IMR-90 (cell line): ENCODE data around the gene FAM171A1. TPM values are rescaled to one million over a fixed set of nuclear protein-coding genes. Genes with fewer than 3 reads are reported as not detected.

Experiments
- ATAC-seq: fragments of 200-7000 bp; cut with Tn5 transposase; 2 replicates; pipeline ENCODE4 v1.9.1; 2020; ENCODE audit warnings: low read depth, mild to moderate bottlenecking, moderate library complexity
- BruUV-seq: library from RNA; stranded (reverse); fragments of 400-500 nt; replicated peaks from 2 replicates; lab custom pipeline; 2021; lab: Mats Ljungman, UMichigan
- CTCF ChIA-PET: fragments of 300-600 bp; formaldehyde crosslinking; extraction: SDS; loops from one replicate; lab custom pipeline; 2021; ENCODE audit warnings: antibody characterized with exemption; lab: Yijun Ruan, JAX
- POLR2A ChIA-PET: fragments of 300-600 bp; sonication (Branson Sonifier 250); formaldehyde crosslinking; loops from one replicate; lab custom pipeline; 2022; ENCODE audit warnings: antibody characterized with exemption; ENCODE audit not compliant: unreplicated experiment; lab: Charles Lee
- DNase-seq: peaks from one replicate; pipeline ENCODE4 v3.0.0; 2013
- H2AFZ ChIP-seq: replicated peaks from 2 replicates; pipeline ENCODE3; 2013; ENCODE audit warnings: low read length, mild to moderate bottlenecking; ENCODE audit not compliant: poor library complexity
- H2AK5ac ChIP-seq: 2 replicates; pipeline ENCODE4 v1.6.1; 2013; ENCODE audit warnings: low read depth, low read length, inconsistent platforms
- H2AK9ac ChIP-seq: replicated peaks from 2 replicates; pipeline ENCODE3; 2013; ENCODE audit warnings: mild to moderate bottlenecking, low read depth, low read length, moderate library complexity; ENCODE audit not compliant: poor library complexity
- H2BK120ac ChIP-seq: 2 replicates; pipeline ENCODE4 v1.6.1; 2013; ENCODE audit warnings: low read depth, low read length, inconsistent platforms
- H2BK15ac ChIP-seq: 3 replicates; pipeline ENCODE4 v1.6.1; 2013; ENCODE audit warnings: low read depth, low read length, inconsistent platforms
- H2BK20ac ChIP-seq: 2 replicates; pipeline ENCODE4 v1.6.1; 2013; ENCODE audit warnings: low read depth, mild to moderate bottlenecking, inconsistent platforms, low read length, moderate library complexity
- H2BK5ac ChIP-seq: 2 replicates; pipeline ENCODE4 v1.6.1; 2013; ENCODE audit warnings: mild to moderate bottlenecking, low read depth, low read length, inconsistent platforms; ENCODE audit not compliant: poor library complexity, severe bottlenecking
- H3K14ac ChIP-seq: replicated peaks from 2 replicates; pipeline ENCODE4 v1.6.1; 2013; ENCODE audit warnings: low read depth, low read length, inconsistent platforms
- H3K18ac ChIP-seq: 2 replicates; pipeline ENCODE4 v1.6.1; 2013; ENCODE audit warnings: low read depth, low read length, control low read depth
- H3K23ac ChIP-seq: 2 replicates; pipeline ENCODE4 v1.6.1; 2013; ENCODE audit warnings: low read depth, low read length, inconsistent platforms
- H3K27ac ChIP-seq: 2 replicates; pipeline ENCODE4 v1.5.1; 2013; ENCODE audit warnings: mild to moderate bottlenecking, control low read depth, low read length; ENCODE audit not compliant: insufficient read depth
- H3K27me3 ChIP-seq: 2 replicates; pipeline ENCODE4 v1.6.1; 2013; ENCODE audit warnings: low read length; ENCODE audit not compliant: control insufficient read depth, insufficient read depth
- H3K36me3 ChIP-seq: 2 replicates; pipeline ENCODE4 v1.6.1; 2013; ENCODE audit warnings: low read length, mixed read lengths; ENCODE audit not compliant: control insufficient read depth, insufficient read depth
- H3K4ac ChIP-seq: 2 replicates; pipeline ENCODE4 v1.6.1; 2013; ENCODE audit warnings: low read depth, low read length, inconsistent platforms
- H3K4me1 ChIP-seq: 2 replicates; pipeline ENCODE4 v1.6.1; 2013; ENCODE audit warnings: low read length, mixed read lengths; ENCODE audit not compliant: control insufficient read depth, insufficient read depth
- H3K4me2 ChIP-seq: 2 replicates; pipeline ENCODE4 v1.6.1; 2013; ENCODE audit warnings: low read depth, mild to moderate bottlenecking, control low read depth, low read length, moderate library complexity
- H3K4me3 ChIP-seq: 2 replicates; pipeline ENCODE4 v1.5.1; 2013; ENCODE audit warnings: low read depth, mild to moderate bottlenecking, control low read depth, low read length, moderate library complexity; ENCODE audit not compliant: insufficient read depth
- H3K56ac ChIP-seq: 2 replicates; pipeline ENCODE4 v1.6.1; 2013; ENCODE audit warnings: low read length, inconsistent platforms; ENCODE audit not compliant: insufficient read depth; ENCODE audit errors: extremely low read depth
- H3K79me1 ChIP-seq, 2 experiments: 2 replicates each; pipeline ENCODE4 v1.6.1; 2013; ENCODE audit warnings: low read length in 2 of 2, inconsistent platforms in 1 of 2, low read depth in 1 of 2
- H3K9ac ChIP-seq: 2 replicates; pipeline ENCODE4 v1.6.1; 2013; ENCODE audit warnings: low read depth, low read length, control low read depth
- H3K9me1 ChIP-seq: 2 replicates; pipeline ENCODE4 v1.6.1; 2013; ENCODE audit warnings: low read length, inconsistent platforms; ENCODE audit not compliant: insufficient read depth
- H3K9me3 ChIP-seq: 2 replicates; pipeline ENCODE4 v1.6.1; 2013; ENCODE audit warnings: low read length; ENCODE audit not compliant: control insufficient read depth, insufficient read depth
- H4K20me1 ChIP-seq: 2 replicates; pipeline ENCODE4 v1.6.1; 2013; ENCODE audit warnings: low read length, inconsistent platforms; ENCODE audit not compliant: insufficient read depth
- H4K5ac ChIP-seq: 2 replicates; pipeline ENCODE4 v1.6.1; 2013; ENCODE audit warnings: mild to moderate bottlenecking, low read depth, low read length, control low read depth
- H4K8ac ChIP-seq, 2 experiments: 2 replicates each; pipeline ENCODE4 v1.6.1; 2013; ENCODE audit warnings: low read depth in 2 of 2, low read length in 2 of 2, control low read depth in 1 of 2, inconsistent platforms in 1 of 2
- H4K91ac ChIP-seq: 2 replicates; pipeline ENCODE4 v1.6.1; 2013; ENCODE audit warnings: low read depth, low read length, inconsistent platforms; ENCODE audit not compliant: insufficient read depth
- BHLHE40 ChIP-seq: fragments of 150-350 bp; IDR thresholded peaks from 2 replicates; pipeline ENCODE4 v1.6.1; 2016; ENCODE audit warnings: mild to moderate bottlenecking, low read depth, low read length
- CEBPB ChIP-seq: IDR thresholded peaks from 2 replicates; pipeline ENCODE4 v1.6.1; 2012; ENCODE audit warnings: low read depth, low read length, improper control_type of control experiment
- CHD1 ChIP-seq: IDR thresholded peaks from 2 replicates; pipeline ENCODE4 v1.6.1; 2012; ENCODE audit warnings: low read depth, low read length, improper control_type of control experiment
- CTCF ChIP-seq: conservative IDR thresholded peaks from 2 replicates; pipeline ENCODE4 v1.5.1; 2012; ENCODE audit warnings: mild to moderate bottlenecking, low read depth, low read length, improper control_type of control experiment
- ELK1 ChIP-seq: fragments of 150-350 bp; IDR thresholded peaks from 2 replicates; pipeline ENCODE4 v1.6.1; 2016; ENCODE audit warnings: low read depth, mild to moderate bottlenecking, low read length, moderate library complexity, borderline replicate concordance
- FOS ChIP-seq: fragments of 150-350 bp; IDR thresholded peaks from 2 replicates; pipeline ENCODE4 v1.6.1; 2016; ENCODE audit warnings: low read depth, low read length
- MAFK ChIP-seq: IDR thresholded peaks from 2 replicates; pipeline ENCODE4 v1.6.1; 2012; ENCODE audit warnings: low read depth, low read length, improper control_type of control experiment
- MAZ ChIP-seq: IDR thresholded peaks from 2 replicates; pipeline ENCODE4 v1.6.1; 2012; ENCODE audit warnings: low read depth, mild to moderate bottlenecking, low read length, improper control_type of control experiment, moderate library complexity, borderline replicate concordance
- MXI1 ChIP-seq: IDR thresholded peaks from 2 replicates; pipeline ENCODE4 v1.6.1; 2012; ENCODE audit warnings: low read depth, mild to moderate bottlenecking, low read length, moderate library complexity, borderline replicate concordance
- NFE2L2 ChIP-seq: fragments of 150-350 bp; IDR thresholded peaks from 2 replicates; pipeline ENCODE4 v1.6.1; 2016; ENCODE audit warnings: low read depth, mild to moderate bottlenecking, low read length
- POLR2A ChIP-seq: IDR thresholded peaks from 2 replicates; pipeline ENCODE4 v1.6.1; 2012; ENCODE audit warnings: mild to moderate bottlenecking, low read depth, low read length
- RAD21 ChIP-seq: IDR thresholded peaks from 2 replicates; pipeline ENCODE4 v1.6.1; 2012; ENCODE audit warnings: low read length, improper control_type of control experiment
- RCOR1 ChIP-seq: IDR thresholded peaks from 2 replicates; pipeline ENCODE4 v1.6.1; 2012; ENCODE audit warnings: mild to moderate bottlenecking, low read length, improper control_type of control experiment; ENCODE audit not compliant: insufficient replicate concordance
- SMC3 ChIP-seq: fragments of 150-350 bp; IDR thresholded peaks from 2 replicates; pipeline ENCODE4 v1.6.1; 2016; ENCODE audit warnings: low read depth, mild to moderate bottlenecking, antibody characterized with exemption, low read length, moderate library complexity
- WGBS, 2 experiments: methylation state at CpG; one replicate each; pipeline versions ENCODE4 v1.1.5 to v1.1.7; 2013; ENCODE audit warnings: missing lambda C conversion rate in 2 of 2; ENCODE audit not compliant: insufficient read length in 1 of 2; ENCODE audit errors: extremely low coverage in 2 of 2; 5-methylcytosine and 5-hydroxymethylcytosine counted together
- dilution Hi-C: fragments of 300-500 bp; cut with HindIII; formaldehyde crosslinking; loops from one replicate; pipeline ENCODE4 v1.14.3; 2018; ENCODE audit warnings: low sequenced_read_pairs; ENCODE audit not compliant: unreplicated experiment
- in situ Hi-C: fragments of 300-500 bp; cut with MboI; formaldehyde crosslinking; loops from 3 replicates; pipeline ENCODE4 v1.14.3; 2019; ENCODE audit warnings: low sequenced_read_pairs, inconsistent platforms, mixed read lengths
- intact Hi-C: fragments of 100-400 bp; cut with micrococcal nuclease; formaldehyde crosslinking; loops from 2 replicates; pipeline ENCODE4 v1.10.0; 2022
- polyA plus RNA-seq, 3 experiments: library from polyadenylated mRNA; depleted of rRNA; stranded (reverse); fragments of >200 nt; gene quantifications; 2 replicates each; pipeline ENCODE4 v1.2.3, GENCODE V29; 2012; ENCODE audit warnings: low replicate concordance in 1 of 3
- total RNA-seq: library from RNA; depleted of rRNA; stranded (reverse); fragments of >200 nt; gene quantifications from 2 replicates; pipeline ENCODE4 v1.2.3, GENCODE V29; 2012

FAM171A1 gene
- total and polyA plus RNA-seq, 2 of the 4 experiments (the other 2 are of a cell fraction) = 20.3 to 30.6 TPM

- Histone ChIP-seq H2BK20ac (no peak overlapping the region), H2AK9ac (no peak overlapping the region), H3K4me1 (no peaks in the 10 kb centered on the region), H4K8ac (no peak overlapping the region), H2AK5ac (no peak overlapping the region), H2BK120ac (no peak overlapping the region), H2BK15ac (no peak overlapping the region), H3K27ac (no peak overlapping the region), H3K18ac (no peak overlapping the region), H3K4ac (no peak overlapping the region), H3K27me3 (peaks cover 2% of the 10 kb centered on the region; the same call in 1 of the 2 replicates), H2AFZ (no peak overlapping the region), H4K91ac (no peak overlapping the region), H3K14ac (no peak overlapping the region), H4K20me1 (no peaks in the 10 kb centered on the region), H2BK5ac (no peak overlapping the region), H3K56ac (no peak overlapping the region), H3K79me1 (no peaks in the 10 kb centered on the region), H3K9me3 (no peaks in the 10 kb centered on the region), H4K5ac (no peak overlapping the region), H3K23ac (no peak overlapping the region), H3K9me1 (no peaks in the 10 kb centered on the region), H3K36me3 (no peaks in the 10 kb centered on the region), H3K9ac (no peak overlapping the region), H3K4me2 (no peak overlapping the region), H3K4me3 (no peak overlapping the region)
- TF ChIP-seq CTCF = no peak
- TF ChIP-seq BHLHE40 = no peak
- no peak for TF ChIP-seq MXI1
- TF ChIP-seq CHD1 = no peak
- TF ChIP-seq SMC3 = no peak
- no peak for TF ChIP-seq RAD21
- no peak for TF ChIP-seq POLR2A
- no peak for TF ChIP-seq RCOR1
- no peak for TF ChIP-seq FOS
- no peak for TF ChIP-seq MAZ
- TF ChIP-seq ELK1 = no peak
- TF ChIP-seq CEBPB = no peak
- TF ChIP-seq NFE2L2 = no peak
- TF ChIP-seq MAFK = no peak
- BruUV-seq = no TSS peak
- POLR2A ChIA-PET = no interaction called here
- DNase-seq (no peak), ATAC-seq (no peak)
- in situ Hi-C loops (no loop called here), intact Hi-C loops (no loop called here), dilution Hi-C loops (no loop called here)
- CTCF ChIA-PET = no interaction called here
- no CpG with 5 or more reads among the region's 3 CpGs for WGBS, 2 experiments
Measured at GRCh38 chr10:15176269-15176668, 194.8 kb downstream of the FAM171A1 start.
